ENCODE data around the gene INPP5K.

Gene INPP5K

GRCh38 chr17:1545618-1546017 lies 29.2 kb upstream of the INPP5K start:
- TF ChIP-seq ESRRG (CRISPR knock-in tag; IDR thresholded peaks at IDR 0.05) (no peak), OSR1 (CRISPR knock-in tag; IDR thresholded peaks at IDR 0.05) (no peak), ZC3H10 (CRISPR knock-in tag; IDR thresholded peaks at IDR 0.05) (no peak), ARNTL (CRISPR knock-in tag; IDR thresholded peaks at IDR 0.05; ENCODE audit: borderline replicate concordance, low read depth) (no peak), SNAI2 (CRISPR knock-in tag; IDR thresholded peaks at IDR 0.05) (no peak), POU6F1 (CRISPR knock-in tag; IDR thresholded peaks at IDR 0.05; ENCODE audit: borderline replicate concordance, low read depth) (no peak), ZNF565 (CRISPR knock-in tag; conservative IDR thresholded peaks at IDR 0.05; ENCODE audit: low read depth) (no peak), TOX (CRISPR knock-in tag; IDR thresholded peaks at IDR 0.05; ENCODE audit: borderline replicate concordance) (no peak)
- no peak for ATAC-seq

- ATAC-seq: no peak
- TF ChIP-seq ESRRG (CRISPR knock-in tag; IDR thresholded peaks at IDR 0.05) (no peak), TOX (CRISPR knock-in tag; IDR thresholded peaks at IDR 0.05; ENCODE audit: borderline replicate concordance) (no peak), ZFP30 (CRISPR knock-in tag; IDR thresholded peaks at IDR 0.05) (no peak), CREB5 (CRISPR knock-in tag; IDR thresholded peaks at IDR 0.05; ENCODE audit: low read depth) (no peak), TSHZ2 (CRISPR knock-in tag; IDR thresholded peaks at IDR 0.05) (no peak), CSDC2 (CRISPR knock-in tag; IDR thresholded peaks at IDR 0.05) (no peak), ZNF8 (CRISPR knock-in tag; IDR thresholded peaks at IDR 0.05) (no peak), PPARA (CRISPR knock-in tag; IDR thresholded peaks at IDR 0.05; ENCODE audit: borderline replicate concordance) (no peak), ZC3H10 (CRISPR knock-in tag; IDR thresholded peaks at IDR 0.05) (no peak), SNAI2 (CRISPR knock-in tag; IDR thresholded peaks at IDR 0.05) (no peak), POU6F1 (CRISPR knock-in tag; IDR thresholded peaks at IDR 0.05; ENCODE audit: borderline replicate concordance, low read depth) (no peak), ISL1 (CRISPR knock-in tag; IDR thresholded peaks at IDR 0.05) (no peak), GLIS3 (CRISPR knock-in tag; IDR thresholded peaks at IDR 0.05) (no peak), BACH2 (CRISPR knock-in tag; IDR thresholded peaks at IDR 0.05; ENCODE audit: borderline replicate concordance) (no peak)
Measured at GRCh38 chr17:1542316-1542715, 25.9 kb upstream of the INPP5K start.

GRCh38 chr17:1541367-1541904 lies 25.0 kb upstream of the INPP5K start:
- TF ChIP-seq CSDC2 (CRISPR knock-in tag; IDR thresholded peaks at IDR 0.05) (no peak), ZC3H10 (CRISPR knock-in tag; IDR thresholded peaks at IDR 0.05) (no peak), BACH2 (CRISPR knock-in tag; IDR thresholded peaks at IDR 0.05; ENCODE audit: borderline replicate concordance) (no peak), TCF4 (CRISPR knock-in tag; IDR thresholded peaks at IDR 0.05; ENCODE audit: borderline replicate concordance) (no peak), ZNF565 (CRISPR knock-in tag; conservative IDR thresholded peaks at IDR 0.05; ENCODE audit: low read depth) (no peak), CSRNP3 (CRISPR knock-in tag; IDR thresholded peaks at IDR 0.05) (no peak)
- ATAC-seq: no peak

GRCh38 chr17:1539811-1540210 lies 23.4 kb upstream of the INPP5K start:
- TF ChIP-seq CREB5 (CRISPR knock-in tag; IDR thresholded peaks at IDR 0.05; ENCODE audit: low read depth) (no peak), ZFP3 (CRISPR knock-in tag; IDR thresholded peaks at IDR 0.05) (no peak), POU6F1 (CRISPR knock-in tag; IDR thresholded peaks at IDR 0.05; ENCODE audit: borderline replicate concordance, low read depth) (no peak), TSHZ2 (CRISPR knock-in tag; IDR thresholded peaks at IDR 0.05) (no peak)
- no peak for ATAC-seq
